Activated T-cell treated with anti-CD3 and anti-CD28 coated beads for 24 hours (primary cell): Measurements from ENCODE around the gene UBE2L6.
A peak's percentile ranks its signal among the peaks of the same experiment; 100 is the strongest.
"Not testable (repeated sequence)": the region's sequence is repeated elsewhere in the genome, so short reads cannot be mapped to it uniquely, and the experiment has no call there.

ENCODE experiments used
- DNase-seq: peaks from one replicate; pipeline ENCODE4 v3.0.0-alpha.2; 2020; ENCODE audit warnings: low read depth

The UBE2L6 gene

GRCh38 chr11:57566905-57567514 is 462 bp downstream of the UBE2L6 start:
- DNase-seq = peak; percentile 14

GRCh38 chr11:57566005-57566904 is 1.2 kb downstream of the UBE2L6 start:
- no peak for DNase-seq

GRCh38 chr11:57562596-57562995 is 4.9 kb downstream of the UBE2L6 start:
- no peak for DNase-seq

- DNase-seq = no peak
Observed at GRCh38 chr11:57560146-57560545, 7.3 kb downstream of the UBE2L6 start.

- DNase-seq = no peak
Observed at GRCh38 chr11:57556041-57556440, 11.4 kb downstream of the UBE2L6 start.

- DNase-seq = no peak
Observed at GRCh38 chr11:57555393-57555792, 12.1 kb downstream of the UBE2L6 start.

- no peak for DNase-seq
Observed at GRCh38 chr11:57552479-57552878, 15.0 kb downstream of the UBE2L6 start.

GRCh38 chr11:57551941-57552340 is 15.5 kb downstream of the UBE2L6 start:
- no peak for DNase-seq

- no peak for DNase-seq
Observed at GRCh38 chr11:57549983-57550382, 17.5 kb downstream of the UBE2L6 start.

GRCh38 chr11:57547854-57548377 is 19.6 kb downstream of the UBE2L6 start:
- DNase-seq = no peak

GRCh38 chr11:57546869-57547475 is 20.5 kb downstream of the UBE2L6 start:
- DNase-seq = no peak

GRCh38 chr11:57546451-57546850 is 21.0 kb downstream of the UBE2L6 start:
- DNase-seq = no peak

- no peak for DNase-seq
Observed at GRCh38 chr11:57545883-57546282, 21.6 kb downstream of the UBE2L6 start.

GRCh38 chr11:57544566-57544965 is 22.9 kb downstream of the UBE2L6 start:
- no peak for DNase-seq

- no peak for DNase-seq
Observed at GRCh38 chr11:57543593-57543992, 23.9 kb downstream of the UBE2L6 start.

GRCh38 chr11:57542582-57542981 is 24.9 kb downstream of the UBE2L6 start:
- no peak for DNase-seq

GRCh38 chr11:57541169-57541568 is 26.3 kb downstream of the UBE2L6 start:
- DNase-seq = no peak

- no peak for DNase-seq
Observed at GRCh38 chr11:57539342-57539741, 28.1 kb downstream of the UBE2L6 start.

GRCh38 chr11:57536947-57537619 is 30.4 kb downstream of the UBE2L6 start, which contains the start of gene SMTNL1:
TSS of gene SMTNL1 (plus strand) at chr11:57537595. CDS start at chr11:57542643, 5,048 bp downstream.
- no peak for DNase-seq

- not testable (repeated sequence) for DNase-seq
Observed at GRCh38 chr11:57534449-57534848, 33.0 kb downstream of the UBE2L6 start.

GRCh38 chr11:57530596-57531507 is 36.6 kb downstream of the UBE2L6 start, which contains the start of gene TIMM10:
TSS of gene TIMM10 (minus strand) at chr11:57530754. CDS start at chr11:57530189, 565 bp downstream.
- peak; percentile 93 for DNase-seq
